ENCODE data around the gene CNKSR3.

Gene CNKSR3

GRCh38 chr6:154485815-154486214, 24.7 kb downstream of the CNKSR3 start:
- peaks cover 0 to 16% of the 10 kb centered on the region in 2 donors for H3K4me1 ChIP-seq (ENCODE audit: control insufficient read depth in 2 of 2, insufficient read depth in 1 of 2, low read depth in 1 of 2, low read length in 2 of 2)
- H4K91ac ChIP-seq (ENCODE audit: low read depth, low read length, poor library complexity) = no peak overlapping the region
- no peak overlapping the region for H2BK12ac ChIP-seq (ENCODE audit: low read length)
- H2BK120ac ChIP-seq (ENCODE audit: low read depth, low read length) = no peak overlapping the region
- no peak overlapping the region for H2BK5ac ChIP-seq (ENCODE audit: low read length)
- DNase-seq (ENCODE audit: low spot score) = no peak
- H3K4me3 ChIP-seq (ENCODE audit: low read length in 2 of 2) = no peak overlapping the region
- H3K27me3 ChIP-seq (ENCODE audit: control insufficient read depth in 3 of 3, insufficient read depth in 3 of 3, low read depth in 1 of 3, low read length in 3 of 3) = no peaks in the 10 kb centered on the region
- H3K4me2 ChIP-seq (ENCODE audit: insufficient read depth, low read length, poor library complexity, severe bottlenecking) = no peak overlapping the region
- H3K79me1 ChIP-seq (ENCODE audit: low read depth, low read length) = no peaks in the 10 kb centered on the region
- H2BK15ac ChIP-seq (ENCODE audit: low read length) = no peak overlapping the region
- no peaks in the 10 kb centered on the region for H3K9me3 ChIP-seq (replicated peaks in 1 of 2; ENCODE audit: control insufficient read depth in 2 of 2, insufficient read depth in 1 of 2, low read depth in 1 of 2, low read length in 2 of 2)
- H3K23ac ChIP-seq (ENCODE audit: low read depth, low read length, poor library complexity) = no peak overlapping the region
- no peak overlapping the region for H3K14ac ChIP-seq (ENCODE audit: low read length)
- H2AK5ac ChIP-seq (ENCODE audit: low read depth, low read length) = no peak overlapping the region
- no CpG with 5 or more reads among the region's 9 CpGs for WGBS, 2 donors (ENCODE audit: extremely low coverage in 2 of 2, insufficient read length in 2 of 2, insufficient replicate concordance in 1 of 2)
- no peak overlapping the region for H4K8ac ChIP-seq (ENCODE audit: low read depth, low read length)
- no peak overlapping the region for H3K9ac ChIP-seq (ENCODE audit: low read depth, low read length, poor library complexity)
- no peak overlapping the region for H3K4ac ChIP-seq (ENCODE audit: low read length)
- H3K18ac ChIP-seq (ENCODE audit: low read length) = no peak overlapping the region
- H3K36me3 ChIP-seq (replicated peaks in 1 of 2; ENCODE audit: control insufficient read depth in 2 of 2, insufficient read depth in 2 of 2, low read length in 2 of 2) = no peaks in the 10 kb centered on the region
- no peak overlapping the region for H3K27ac ChIP-seq (replicated peaks; ENCODE audit: low read length)
- no peak overlapping the region for H2AFZ ChIP-seq (ENCODE audit: low read length)

GRCh38 chr6:154484942-154485341, 25.5 kb downstream of the CNKSR3 start:
- Histone ChIP-seq H3K23ac (ENCODE audit: low read depth, low read length, poor library complexity) (no peak overlapping the region), H4K91ac (ENCODE audit: low read depth, low read length, poor library complexity) (no peak overlapping the region), H2AK5ac (ENCODE audit: low read depth, low read length) (no peak overlapping the region), H3K36me3 (replicated peaks in 1 of 2; ENCODE audit: control insufficient read depth in 2 of 2, insufficient read depth in 2 of 2, low read length in 2 of 2) (no peaks in the 10 kb centered on the region), H3K4me2 (ENCODE audit: insufficient read depth, low read length, poor library complexity, severe bottlenecking) (no peak overlapping the region), H2BK15ac (ENCODE audit: low read length) (no peak overlapping the region), H2BK12ac (ENCODE audit: low read length) (no peak overlapping the region), H3K18ac (ENCODE audit: low read length) (no peak overlapping the region), H3K9ac (ENCODE audit: low read depth, low read length, poor library complexity) (no peak overlapping the region), H3K79me1 (ENCODE audit: low read depth, low read length) (no peaks in the 10 kb centered on the region), H3K27ac (replicated peaks; ENCODE audit: low read length) (no peak overlapping the region), H3K4ac (ENCODE audit: low read length) (no peak overlapping the region), H3K27me3 (ENCODE audit: control insufficient read depth in 3 of 3, insufficient read depth in 3 of 3, low read depth in 1 of 3, low read length in 3 of 3) (no peaks in the 10 kb centered on the region), H3K14ac (ENCODE audit: low read length) (no peak overlapping the region), H3K4me3 (ENCODE audit: low read length in 2 of 2) (no peak overlapping the region), H3K4me1 (ENCODE audit: control insufficient read depth in 2 of 2, insufficient read depth in 1 of 2, low read depth in 1 of 2, low read length in 2 of 2) (peaks cover 0 to 16% of the 10 kb centered on the region in 2 donors), H2BK5ac (ENCODE audit: low read length) (no peak overlapping the region), H2BK120ac (ENCODE audit: low read depth, low read length) (no peak overlapping the region), H4K8ac (ENCODE audit: low read depth, low read length) (no peak overlapping the region), H3K9me3 (replicated peaks in 1 of 2; ENCODE audit: control insufficient read depth in 2 of 2, insufficient read depth in 1 of 2, low read depth in 1 of 2, low read length in 2 of 2) (no peaks in the 10 kb centered on the region), H2AFZ (ENCODE audit: low read length) (no peak overlapping the region)
- DNase-seq (ENCODE audit: low spot score) = no peak

DNA sequence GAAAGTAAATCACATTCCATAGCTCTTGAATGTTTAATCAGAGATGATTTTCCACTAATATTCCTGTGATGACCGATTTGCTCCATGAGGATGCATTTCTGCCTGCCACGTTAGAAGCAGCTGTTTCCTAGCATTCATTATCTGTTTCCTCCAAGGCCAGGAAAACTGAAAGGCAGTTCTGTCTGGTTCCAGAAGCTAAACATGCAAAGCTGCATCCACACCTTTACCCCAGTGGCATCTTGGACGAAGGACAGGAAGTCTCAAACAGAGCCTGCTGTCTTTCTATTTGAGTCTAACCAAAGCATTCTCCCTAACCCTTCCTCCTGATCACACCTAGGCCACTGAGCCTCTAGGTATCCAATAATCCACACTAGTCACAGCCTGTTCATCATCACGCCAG, 27.6 kb downstream of the CNKSR3 start:
- no peak overlapping the region for H3K27ac ChIP-seq (replicated peaks; ENCODE audit: low read length)
- no peaks in the 10 kb centered on the region for H3K36me3 ChIP-seq (replicated peaks in 1 of 2; ENCODE audit: control insufficient read depth in 2 of 2, insufficient read depth in 2 of 2, low read length in 2 of 2)
- no peak overlapping the region for H3K23ac ChIP-seq (ENCODE audit: low read depth, low read length, poor library complexity)
- no peak overlapping the region for H3K18ac ChIP-seq (ENCODE audit: low read length)
- no peak overlapping the region for H3K14ac ChIP-seq (ENCODE audit: low read length)
- no peaks in the 10 kb centered on the region for H3K27me3 ChIP-seq (ENCODE audit: control insufficient read depth in 3 of 3, insufficient read depth in 3 of 3, low read depth in 1 of 3, low read length in 3 of 3)
- no peak overlapping the region for H3K4me2 ChIP-seq (ENCODE audit: insufficient read depth, low read length, poor library complexity, severe bottlenecking)
- no peak overlapping the region for H2BK120ac ChIP-seq (ENCODE audit: low read depth, low read length)
- WGBS, 2 donors (ENCODE audit: extremely low coverage in 2 of 2, insufficient read length in 2 of 2, insufficient replicate concordance in 1 of 2) = no CpG with 5 or more reads among the region's 4 CpGs
- no peak overlapping the region for H2AFZ ChIP-seq (ENCODE audit: low read length)
- H3K4ac ChIP-seq (ENCODE audit: low read length) = no peak overlapping the region
- H3K9ac ChIP-seq (ENCODE audit: low read depth, low read length, poor library complexity) = no peak overlapping the region
- H3K4me1 ChIP-seq (ENCODE audit: control insufficient read depth in 2 of 2, insufficient read depth in 1 of 2, low read depth in 1 of 2, low read length in 2 of 2) = peaks cover 10 to 30% of the 10 kb centered on the region in 2 donors
- no peak overlapping the region for H2BK5ac ChIP-seq (ENCODE audit: low read length)
- H4K91ac ChIP-seq (ENCODE audit: low read depth, low read length, poor library complexity) = no peak overlapping the region
- DNase-seq (ENCODE audit: low spot score) = no peak
- no peak overlapping the region for H2AK5ac ChIP-seq (ENCODE audit: low read depth, low read length)
- peaks cover 4% of the 10 kb centered on the region for H3K79me1 ChIP-seq (ENCODE audit: low read depth, low read length)
- no peak overlapping the region for H2BK15ac ChIP-seq (ENCODE audit: low read length)
- H2BK12ac ChIP-seq (ENCODE audit: low read length) = no peak overlapping the region
- no peak overlapping the region for H4K8ac ChIP-seq (ENCODE audit: low read depth, low read length)
- no peak overlapping the region for H3K4me3 ChIP-seq (ENCODE audit: low read length in 2 of 2)
- H3K9me3 ChIP-seq (replicated peaks in 1 of 2; ENCODE audit: control insufficient read depth in 2 of 2, insufficient read depth in 1 of 2, low read depth in 1 of 2, low read length in 2 of 2) = no peaks in the 10 kb centered on the region

DNA sequence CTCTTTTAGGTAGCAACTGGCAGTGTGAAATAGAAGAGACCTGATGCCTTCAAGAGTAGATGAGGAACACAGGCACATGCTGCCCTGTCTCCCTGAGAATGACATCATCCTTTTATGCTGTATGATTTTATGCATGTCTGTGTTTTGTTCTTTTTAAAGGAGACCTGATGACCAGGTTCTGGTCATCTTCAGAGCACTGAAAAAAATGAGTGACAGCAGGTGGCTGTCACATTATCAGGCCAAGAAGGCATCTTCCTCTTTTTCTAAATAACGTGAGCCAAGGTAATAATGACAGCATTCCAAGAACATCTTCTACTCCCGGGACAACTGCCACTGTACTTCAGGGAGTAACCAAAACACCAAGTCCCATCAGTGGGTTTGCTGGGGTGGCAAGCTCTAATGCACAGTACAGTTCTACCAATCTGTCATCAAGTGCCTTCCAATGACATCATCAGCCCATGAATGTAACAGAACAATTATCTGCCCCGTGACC, 28.9 kb downstream of the CNKSR3 start:
- no peaks in the 10 kb centered on the region for H3K36me3 ChIP-seq (replicated peaks in 1 of 2; ENCODE audit: control insufficient read depth in 2 of 2, insufficient read depth in 2 of 2, low read length in 2 of 2)
- WGBS, 2 donors (ENCODE audit: extremely low coverage in 2 of 2, insufficient read length in 2 of 2, insufficient replicate concordance in 1 of 2) = no CpG with 5 or more reads among the region's 3 CpGs
- H3K14ac ChIP-seq (ENCODE audit: low read length) = no peak overlapping the region
- no peaks in the 10 kb centered on the region for H3K27me3 ChIP-seq (ENCODE audit: control insufficient read depth in 3 of 3, insufficient read depth in 3 of 3, low read depth in 1 of 3, low read length in 3 of 3)
- no peaks in the 10 kb centered on the region for H3K9me3 ChIP-seq (replicated peaks in 1 of 2; ENCODE audit: control insufficient read depth in 2 of 2, insufficient read depth in 1 of 2, low read depth in 1 of 2, low read length in 2 of 2)
- H3K9ac ChIP-seq (ENCODE audit: low read depth, low read length, poor library complexity) = no peak overlapping the region
- no peak overlapping the region for H3K27ac ChIP-seq (replicated peaks; ENCODE audit: low read length)
- H3K4ac ChIP-seq (ENCODE audit: low read length) = no peak overlapping the region
- H3K23ac ChIP-seq (ENCODE audit: low read depth, low read length, poor library complexity) = no peak overlapping the region
- peaks cover 10 to 26% of the 10 kb centered on the region in 2 donors for H3K4me1 ChIP-seq (ENCODE audit: control insufficient read depth in 2 of 2, insufficient read depth in 1 of 2, low read depth in 1 of 2, low read length in 2 of 2)
- H2BK5ac ChIP-seq (ENCODE audit: low read length) = no peak overlapping the region
- H3K4me3 ChIP-seq (ENCODE audit: low read length in 2 of 2) = no peak overlapping the region
- H2BK12ac ChIP-seq (ENCODE audit: low read length) = no peak overlapping the region
- peaks cover 7% of the 10 kb centered on the region for H3K79me1 ChIP-seq (ENCODE audit: low read depth, low read length)
- no peak overlapping the region for H2BK120ac ChIP-seq (ENCODE audit: low read depth, low read length)
- H2AK5ac ChIP-seq (ENCODE audit: low read depth, low read length) = no peak overlapping the region
- no peak overlapping the region for H2AFZ ChIP-seq (ENCODE audit: low read length)
- no peak overlapping the region for H3K18ac ChIP-seq (ENCODE audit: low read length)
- no peak for DNase-seq (ENCODE audit: low spot score)
- H4K8ac ChIP-seq (ENCODE audit: low read depth, low read length) = no peak overlapping the region
- no peak overlapping the region for H3K4me2 ChIP-seq (ENCODE audit: insufficient read depth, low read length, poor library complexity, severe bottlenecking)
- no peak overlapping the region for H4K91ac ChIP-seq (ENCODE audit: low read depth, low read length, poor library complexity)
- no peak overlapping the region for H2BK15ac ChIP-seq (ENCODE audit: low read length)
